Lower lobe of right lung (tissue), 2 donors: ENCODE measurements around the gene CIB1. TPM values are rescaled to one million over a fixed set of nuclear protein-coding genes. Genes with fewer than 3 reads are reported as not detected.
"Not testable (repeated sequence)": the region's sequence is repeated elsewhere in the genome, so short reads cannot be mapped to it uniquely, and the experiment has no call there.

Experiments used
- ATAC-seq, 2 donors: fragments of 200-7000 bp; cut with Tn5 transposase; one replicate each; pipeline ENCODE4 v1.9.1; 2020 to 2022; ENCODE audit warnings: mild to moderate bottlenecking in 2 of 2, moderate library complexity in 2 of 2
- DNase-seq: peaks from one replicate; pipeline ENCODE4 v3.0.0-alpha.2; 2020
- H3K27ac ChIP-seq: fragments of 200-600 bp; one replicate; pipeline ENCODE4 v1.8.0; 2022
- H3K27me3 ChIP-seq: fragments of 200-600 bp; one replicate; pipeline ENCODE4 v1.8.0; 2022; ENCODE audit warnings: low read depth
- H3K36me3 ChIP-seq: fragments of 200-600 bp; one replicate; pipeline ENCODE4 v1.8.0; 2022; ENCODE audit warnings: mild to moderate bottlenecking
- H3K4me1 ChIP-seq: fragments of 200-600 bp; one replicate; pipeline ENCODE4 v1.8.0; 2022
- H3K4me3 ChIP-seq: fragments of 200-600 bp; one replicate; pipeline ENCODE4 v1.8.0; 2022; ENCODE audit warnings: mild to moderate bottlenecking
- H3K9me3 ChIP-seq: fragments of 200-600 bp; one replicate; pipeline ENCODE4 v1.8.0; 2022
- intact Hi-C: fragments of 100-400 bp; cut with DNase I; formaldehyde crosslinking; loops from one replicate; pipeline ENCODE4 v1.11.0; 2022
- total RNA-seq: library from RNA; stranded (reverse); fragmentation: NEBNext Ultra II Directional; extraction: Animal tissue kit (Norgen Biotek cat#: 25700); gene quantifications from one replicate; pipeline ENCODE4 v1.2.1, GENCODE V29; 2021
- TF ChIP-seq, protein P1 (sequence below): fragments of 200-600 bp; IDR thresholded peaks from one replicate; pipeline ENCODE4 v1.8.0; 2022; ENCODE audit warnings: antibody characterized with exemption, mild to moderate bottlenecking
- donor health status: DM: no; HTN: yes; CAD: no; lungs with severe emphysema.

Gene CIB1
- total RNA-seq, 1 donor from 2014 or later, result 80.8 TPM

DNA sequence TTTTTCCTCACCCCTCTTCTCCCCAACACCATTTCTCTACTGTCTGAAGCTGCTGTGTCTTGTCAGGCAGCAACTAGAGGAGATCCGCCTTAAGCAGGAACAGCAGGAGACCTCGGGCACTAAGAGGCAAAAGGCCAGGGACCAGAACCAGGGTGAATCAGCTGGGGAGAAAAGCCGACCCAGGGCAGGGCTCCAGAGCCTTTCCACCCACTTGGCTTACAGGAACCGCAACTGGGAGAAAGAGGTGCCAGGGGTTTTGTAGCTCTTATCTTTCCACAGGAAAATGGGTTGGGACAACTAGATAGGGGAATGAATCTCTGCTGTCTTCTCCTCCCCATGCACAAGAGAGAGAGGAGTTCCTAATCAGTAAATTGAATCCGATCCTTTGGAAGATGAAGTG, 28.7 kb upstream of the CIB1 start:
- intact Hi-C loops, result no loop called here
- TF ChIP-seq, protein P1, sequence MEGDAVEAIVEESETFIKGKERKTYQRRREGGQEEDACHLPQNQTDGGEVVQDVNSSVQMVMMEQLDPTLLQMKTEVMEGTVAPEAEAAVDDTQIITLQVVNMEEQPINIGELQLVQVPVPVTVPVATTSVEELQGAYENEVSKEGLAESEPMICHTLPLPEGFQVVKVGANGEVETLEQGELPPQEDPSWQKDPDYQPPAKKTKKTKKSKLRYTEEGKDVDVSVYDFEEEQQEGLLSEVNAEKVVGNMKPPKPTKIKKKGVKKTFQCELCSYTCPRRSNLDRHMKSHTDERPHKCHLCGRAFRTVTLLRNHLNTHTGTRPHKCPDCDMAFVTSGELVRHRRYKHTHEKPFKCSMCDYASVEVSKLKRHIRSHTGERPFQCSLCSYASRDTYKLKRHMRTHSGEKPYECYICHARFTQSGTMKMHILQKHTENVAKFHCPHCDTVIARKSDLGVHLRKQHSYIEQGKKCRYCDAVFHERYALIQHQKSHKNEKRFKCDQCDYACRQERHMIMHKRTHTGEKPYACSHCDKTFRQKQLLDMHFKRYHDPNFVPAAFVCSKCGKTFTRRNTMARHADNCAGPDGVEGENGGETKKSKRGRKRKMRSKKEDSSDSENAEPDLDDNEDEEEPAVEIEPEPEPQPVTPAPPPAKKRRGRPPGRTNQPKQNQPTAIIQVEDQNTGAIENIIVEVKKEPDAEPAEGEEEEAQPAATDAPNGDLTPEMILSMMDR, result no peak
- ATAC-seq, result no peak

DNA sequence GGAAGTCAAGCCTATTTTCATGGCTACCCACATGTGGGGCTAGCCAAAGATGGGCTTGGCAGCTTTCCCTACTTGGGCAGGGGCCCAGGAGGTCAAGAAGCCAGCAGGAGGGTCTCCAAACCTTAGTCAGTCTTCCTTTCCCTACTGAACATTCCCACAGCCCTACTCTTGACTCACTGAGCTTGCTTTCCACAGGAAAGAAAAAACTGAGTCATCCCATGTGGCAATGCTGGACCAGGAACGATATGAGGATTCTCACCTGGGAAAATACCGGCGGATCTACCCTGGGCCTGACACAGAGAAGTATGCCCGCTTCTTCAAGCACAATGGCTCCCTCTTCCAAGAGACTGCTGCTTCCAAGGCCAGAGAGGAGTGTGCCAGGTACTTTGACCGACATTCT, 28.1 kb upstream of the CIB1 start:
- H3K36me3 ChIP-seq, result no peaks in the 10 kb centered on the region
- peaks cover 13% of the 10 kb centered on the region for H3K4me1 ChIP-seq
- no peaks in the 10 kb centered on the region for H3K9me3 ChIP-seq
- TF ChIP-seq, protein P1, result no peak
- no peak overlapping the region for H3K4me3 ChIP-seq
- no peaks in the 10 kb centered on the region for H3K27me3 ChIP-seq
- ATAC-seq, result no peak
- H3K27ac ChIP-seq, result no peak overlapping the region
- no peak for DNase-seq
- intact Hi-C loops, result no loop called here

More for the DNA sequence above, 28.7 kb upstream of the CIB1 start:
- H3K4me3 ChIP-seq, result no peak overlapping the region
- peaks cover 20% of the 10 kb centered on the region for H3K4me1 ChIP-seq
- peaks cover 3% of the 10 kb centered on the region for H3K36me3 ChIP-seq
- H3K9me3 ChIP-seq, result no peaks in the 10 kb centered on the region
- no peak overlapping the region for H3K27ac ChIP-seq
- DNase-seq, result no peak
- H3K27me3 ChIP-seq, result no peaks in the 10 kb centered on the region

DNA sequence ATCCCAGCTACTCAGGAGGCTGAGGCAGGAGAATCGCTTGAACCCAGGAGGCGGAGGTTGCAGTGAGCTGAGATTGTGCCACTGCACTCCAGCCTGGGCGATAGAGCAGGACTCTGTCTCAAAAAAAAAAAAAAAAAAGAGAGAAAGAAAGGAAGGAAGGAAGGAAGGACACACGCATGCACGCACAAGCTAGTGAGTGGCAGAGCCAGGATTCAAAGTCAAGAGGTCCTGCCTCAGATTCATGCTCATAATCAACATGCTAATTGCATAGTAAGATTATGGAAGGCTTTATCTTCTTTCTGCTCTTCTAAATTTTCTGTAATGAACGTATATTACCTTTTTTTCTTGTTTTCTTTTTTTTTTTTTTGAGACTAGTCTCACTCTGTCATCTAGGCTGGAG, 27.0 kb upstream of the CIB1 start:
- H3K36me3 ChIP-seq, intact Hi-C loops, H3K9me3 ChIP-seq, H3K4me3 ChIP-seq, H3K4me1 ChIP-seq, DNase-seq, H3K27me3 ChIP-seq, H3K27ac ChIP-seq, ATAC-seq: not testable (repeated sequence)

DNA sequence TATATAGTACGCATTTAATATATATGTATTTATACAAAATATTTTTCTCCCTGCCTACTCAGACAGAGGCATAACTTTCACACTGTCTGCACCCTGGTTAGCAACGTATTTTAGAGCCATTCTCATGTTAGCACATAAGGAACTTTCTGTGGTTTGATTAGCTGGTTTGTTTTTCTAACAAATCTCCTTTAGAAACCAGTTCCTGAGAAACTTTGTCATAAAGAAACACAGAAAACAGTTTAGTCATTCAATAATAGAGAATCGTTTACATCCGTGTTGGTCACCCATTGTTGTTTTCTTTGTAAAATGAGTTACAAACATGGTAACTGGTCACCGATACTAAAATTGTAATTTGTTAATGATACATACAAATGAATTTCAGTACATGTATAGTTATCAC, 25.8 kb upstream of the CIB1 start:
- no peaks in the 10 kb centered on the region for H3K27me3 ChIP-seq
- no peaks in the 10 kb centered on the region for H3K9me3 ChIP-seq
- H3K4me1 ChIP-seq, result peaks cover 5% of the 10 kb centered on the region
- intact Hi-C loops, result no loop called here
- TF ChIP-seq, protein P1, result no peak
- H3K27ac ChIP-seq, result no peak overlapping the region
- H3K36me3 ChIP-seq, result no peaks in the 10 kb centered on the region
- ATAC-seq (no peak), DNase-seq (no peak)
- no peak overlapping the region for H3K4me3 ChIP-seq

DNA sequence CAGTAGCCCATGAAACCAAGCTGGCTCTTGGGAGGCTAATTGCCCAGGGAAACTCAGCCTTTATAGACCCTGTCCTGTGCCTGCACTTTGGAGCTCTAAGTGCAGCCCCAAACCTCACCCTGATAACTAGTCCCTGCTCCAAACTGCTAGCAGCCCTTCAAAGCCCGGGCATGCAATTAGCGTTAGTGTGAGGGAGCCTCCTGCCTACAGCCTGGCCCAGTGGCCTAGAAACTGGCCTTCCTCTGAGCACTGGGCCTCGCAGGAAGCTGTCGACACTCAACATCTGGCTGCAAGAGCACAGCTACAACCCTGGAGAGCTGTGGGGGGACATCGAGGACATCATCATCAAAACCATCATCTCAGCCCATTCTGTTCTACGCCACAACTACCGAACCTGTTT, 24.0 kb upstream of the CIB1 start:
- H3K27me3 ChIP-seq, result no peaks in the 10 kb centered on the region
- H3K4me3 ChIP-seq, result no peak overlapping the region
- no peak overlapping the region for H3K27ac ChIP-seq
- H3K4me1 ChIP-seq, result no peaks in the 10 kb centered on the region
- no peaks in the 10 kb centered on the region for H3K36me3 ChIP-seq
- intact Hi-C loops, result no loop called here
- no peak for DNase-seq
- ATAC-seq, result no peak
- TF ChIP-seq, protein P1, result no peak
- H3K9me3 ChIP-seq, result no peaks in the 10 kb centered on the region

DNA sequence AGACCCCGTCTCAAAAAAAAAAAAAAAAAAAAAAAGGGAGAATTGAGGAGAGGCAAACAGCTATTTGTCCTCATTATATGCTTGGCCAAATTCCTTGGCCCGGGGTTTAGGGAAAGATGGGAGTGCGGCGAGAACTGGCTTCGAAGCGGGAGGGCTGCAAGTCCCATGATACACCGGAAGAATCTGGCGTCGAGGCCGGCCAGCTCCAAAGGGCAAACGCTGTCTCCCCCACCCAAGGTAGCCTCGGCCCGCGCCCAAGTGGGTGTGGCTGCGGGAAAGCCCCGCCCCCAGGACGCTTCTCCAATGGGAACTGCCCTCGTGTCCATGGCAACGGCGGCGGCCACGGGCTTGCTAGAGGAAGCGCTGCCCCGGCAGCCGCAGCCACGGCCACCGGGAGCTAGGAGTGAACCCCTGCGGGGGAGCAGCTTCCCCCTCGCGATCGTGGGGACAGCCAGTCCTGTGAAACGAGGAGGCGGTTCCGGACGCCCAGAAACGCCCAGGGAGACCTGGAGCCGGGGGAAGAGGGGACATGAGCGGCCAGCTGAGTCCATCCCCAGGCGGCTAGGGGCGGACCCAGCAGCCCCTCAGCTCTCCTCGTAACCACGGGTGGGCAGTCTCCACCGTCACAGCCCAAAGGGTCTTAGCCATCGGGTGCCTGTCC, 15.6 kb upstream of the CIB1 start, which contains the start of gene TTLL13:
TSS of gene TTLL13 (plus strand) at position 354 of the 661 bp plus-strand sequence. CDS start 1,075 bp downstream, outside the sequence.
- peak within 1 kb of the TSS; percentile 70 for H3K4me3 ChIP-seq
- H3K27ac ChIP-seq, result peak within 1 kb of the TSS; percentile 61
- peak; percentile 97 to 99 for ATAC-seq
- H3K9me3 ChIP-seq, result no peaks in the 10 kb centered on the region
- TF ChIP-seq, protein P1, result no peak
- peaks cover 12% of the 10 kb centered on the region for H3K4me1 ChIP-seq
- no peaks in the 10 kb centered on the region for H3K27me3 ChIP-seq
- intact Hi-C loops, result no loop called here
- no peaks in the 10 kb centered on the region for H3K36me3 ChIP-seq
- DNase-seq, result peak; percentile 98
